Measurements from ENCODE around the gene TTC38.

Gene TTC38

GRCh38 chr22:46330426-46330825 is 62.6 kb downstream of the TTC38 start:
- Histone ChIP-seq H3K9me2 (replicated peaks; ENCODE audit: control insufficient read depth, low read length) (no peaks in the 10 kb centered on the region), H4K20me1 (ENCODE audit: control insufficient read depth, insufficient read depth, low read depth, low read length) (no peaks in the 10 kb centered on the region), H3K27me3 (ENCODE audit: control insufficient read depth, low read length) (no peaks in the 10 kb centered on the region), H3K27ac (ENCODE audit: low read depth, low read length) (no peak overlapping the region), H3K36me3 (ENCODE audit: control insufficient read depth, low read length) (peaks cover 77% of the 10 kb centered on the region), H3K4me1 (ENCODE audit: control insufficient read depth, low read length) (peaks cover 4% of the 10 kb centered on the region; the same call in 1 of the 2 replicates), H3K4me2 (ENCODE audit: low read length) (no peak overlapping the region), H3K9me3 (ENCODE audit: control insufficient read depth, insufficient read depth, low read length) (no peaks in the 10 kb centered on the region), H3F3A (ENCODE audit: control insufficient read depth, insufficient read depth) (peaks cover 21% of the 10 kb centered on the region), H3K79me2 (ENCODE audit: control insufficient read depth, low read length) (no peaks in the 10 kb centered on the region), H3K4me3 (ENCODE audit: low read length) (no peak overlapping the region)
- TF ChIP-seq, protein P1, sequence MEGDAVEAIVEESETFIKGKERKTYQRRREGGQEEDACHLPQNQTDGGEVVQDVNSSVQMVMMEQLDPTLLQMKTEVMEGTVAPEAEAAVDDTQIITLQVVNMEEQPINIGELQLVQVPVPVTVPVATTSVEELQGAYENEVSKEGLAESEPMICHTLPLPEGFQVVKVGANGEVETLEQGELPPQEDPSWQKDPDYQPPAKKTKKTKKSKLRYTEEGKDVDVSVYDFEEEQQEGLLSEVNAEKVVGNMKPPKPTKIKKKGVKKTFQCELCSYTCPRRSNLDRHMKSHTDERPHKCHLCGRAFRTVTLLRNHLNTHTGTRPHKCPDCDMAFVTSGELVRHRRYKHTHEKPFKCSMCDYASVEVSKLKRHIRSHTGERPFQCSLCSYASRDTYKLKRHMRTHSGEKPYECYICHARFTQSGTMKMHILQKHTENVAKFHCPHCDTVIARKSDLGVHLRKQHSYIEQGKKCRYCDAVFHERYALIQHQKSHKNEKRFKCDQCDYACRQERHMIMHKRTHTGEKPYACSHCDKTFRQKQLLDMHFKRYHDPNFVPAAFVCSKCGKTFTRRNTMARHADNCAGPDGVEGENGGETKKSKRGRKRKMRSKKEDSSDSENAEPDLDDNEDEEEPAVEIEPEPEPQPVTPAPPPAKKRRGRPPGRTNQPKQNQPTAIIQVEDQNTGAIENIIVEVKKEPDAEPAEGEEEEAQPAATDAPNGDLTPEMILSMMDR (IDR thresholded peaks at IDR 0.05; ENCODE audit: low read depth, low read length, poor library complexity, severe bottlenecking) = no peak
- TF ChIP-seq EZH2phosphoT487 (IDR thresholded peaks at IDR 0.05; ENCODE audit: borderline replicate concordance, low read length) = no peak

DNA sequence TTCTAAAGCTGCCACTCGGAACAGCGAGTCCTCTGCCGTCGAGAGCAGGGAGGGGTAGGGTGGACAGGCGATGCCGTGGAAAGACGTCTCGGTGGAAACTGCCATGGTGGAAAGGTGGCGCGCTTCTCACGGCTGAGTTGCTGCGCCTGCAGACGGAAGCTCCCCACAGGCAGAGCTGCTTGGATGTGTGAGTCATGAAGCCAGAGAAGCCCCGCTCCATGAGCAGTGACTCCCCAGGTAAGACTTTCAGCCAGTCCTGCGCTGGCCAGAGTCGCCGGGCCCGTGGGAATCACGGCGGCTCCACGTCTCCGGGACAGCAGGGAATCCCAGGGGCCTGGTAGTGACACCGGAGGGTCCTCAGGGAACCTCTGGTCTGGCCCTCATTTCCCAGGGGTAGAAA is 63.7 kb downstream of the TTC38 start:
- TF ChIP-seq, protein P1 (IDR thresholded peaks at IDR 0.05; ENCODE audit: low read depth, low read length, poor library complexity, severe bottlenecking) = no peak
- no peak for TF ChIP-seq EZH2phosphoT487 (IDR thresholded peaks at IDR 0.05; ENCODE audit: borderline replicate concordance, low read length)
- H3K4me3 ChIP-seq (ENCODE audit: low read length) = no peak overlapping the region
- no peaks in the 10 kb centered on the region for H3K27me3 ChIP-seq (ENCODE audit: control insufficient read depth, low read length)
- no peaks in the 10 kb centered on the region for H3K9me3 ChIP-seq (ENCODE audit: control insufficient read depth, insufficient read depth, low read length)
- H3K4me1 ChIP-seq (ENCODE audit: control insufficient read depth, low read length) = peaks cover 5% of the 10 kb centered on the region; the same call in 1 of the 2 replicates
- no peak overlapping the region for H3K27ac ChIP-seq (ENCODE audit: low read depth, low read length)
- H3F3A ChIP-seq (ENCODE audit: control insufficient read depth, insufficient read depth) = peaks cover 21% of the 10 kb centered on the region
- H3K36me3 ChIP-seq (ENCODE audit: control insufficient read depth, low read length) = peaks cover 71% of the 10 kb centered on the region
- H3K79me2 ChIP-seq (ENCODE audit: control insufficient read depth, low read length) = peaks cover 10% of the 10 kb centered on the region
- no peaks in the 10 kb centered on the region for H3K9me2 ChIP-seq (replicated peaks; ENCODE audit: control insufficient read depth, low read length)
- H3K4me2 ChIP-seq (ENCODE audit: low read length) = no peak overlapping the region
- no peaks in the 10 kb centered on the region for H4K20me1 ChIP-seq (ENCODE audit: control insufficient read depth, insufficient read depth, low read depth, low read length)

DNA sequence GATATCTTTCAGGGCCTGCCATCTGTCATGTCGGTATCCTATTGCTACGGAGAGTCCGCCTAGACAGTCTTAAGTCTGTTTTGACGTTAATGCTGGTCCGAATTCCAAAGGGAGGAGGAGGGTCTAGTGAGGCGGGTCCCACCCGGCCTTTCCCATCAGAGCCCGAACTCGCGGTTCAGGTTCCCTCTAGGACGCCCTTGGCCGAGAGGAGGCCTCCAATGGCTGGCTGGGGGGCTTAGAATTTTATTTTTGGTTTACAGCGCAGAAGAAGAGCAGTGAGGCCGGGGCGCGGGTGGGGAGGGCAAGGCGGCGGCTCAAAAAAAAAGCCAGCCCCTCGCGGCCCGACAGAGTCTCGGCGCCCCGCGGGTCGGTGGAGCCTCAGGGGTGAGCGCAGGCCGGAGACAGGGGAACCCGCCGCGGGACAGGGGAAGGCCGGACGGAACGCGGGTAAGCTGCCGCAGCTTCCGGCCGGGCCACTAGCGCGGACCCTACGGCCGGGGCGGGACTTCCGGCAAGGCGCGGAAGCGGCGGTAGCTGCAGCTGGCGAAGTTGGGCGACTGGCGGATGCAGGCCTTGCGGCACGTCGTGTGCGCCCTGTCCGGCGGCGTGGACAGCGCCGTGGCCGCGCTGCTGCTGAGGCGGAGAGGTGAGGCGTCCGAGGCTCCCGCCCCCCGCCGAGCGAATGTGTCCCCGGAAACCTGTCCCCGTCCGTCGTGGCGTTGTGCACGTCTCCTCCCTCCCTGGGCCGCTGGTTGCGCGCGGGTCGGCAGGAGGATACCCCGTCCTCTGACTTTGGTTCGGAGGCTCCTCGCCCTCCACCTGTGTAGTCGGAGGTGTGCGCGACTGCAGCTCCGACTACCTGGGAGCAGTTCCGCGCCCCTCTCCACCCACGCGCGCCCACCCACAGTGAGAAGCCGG is 67.7 kb downstream of the TTC38 start, which contains the start of gene TRMU:
Gene TRMU (plus strand): TSS at position 514 of the 918 bp plus-strand sequence. CDS start 51 bp downstream, at position 565.
- Histone ChIP-seq H3K9me3 (ENCODE audit: control insufficient read depth, insufficient read depth, low read length) (no peaks in the 10 kb centered on the region), H3K4me3 (ENCODE audit: low read length) (peak within 1 kb of the TSS; percentile 84), H3K4me1 (ENCODE audit: control insufficient read depth, low read length) (peaks cover 14% of the 10 kb centered on the region), H3K9me2 (replicated peaks; ENCODE audit: control insufficient read depth, low read length) (no peaks in the 10 kb centered on the region), H3K36me3 (ENCODE audit: control insufficient read depth, low read length) (peaks cover 68% of the 10 kb centered on the region), H3K27ac (ENCODE audit: low read depth, low read length) (peak within 1 kb of the TSS; percentile 56), H3F3A (ENCODE audit: control insufficient read depth, insufficient read depth) (peaks cover 21% of the 10 kb centered on the region), H3K79me2 (ENCODE audit: control insufficient read depth, low read length) (peaks cover 45% of the 10 kb centered on the region), H4K20me1 (ENCODE audit: control insufficient read depth, insufficient read depth, low read depth, low read length) (peaks cover 5% of the 10 kb centered on the region; the same call in 1 of the 2 replicates), H3K4me2 (ENCODE audit: low read length) (peak within 1 kb of the TSS; percentile 84), H3K27me3 (ENCODE audit: control insufficient read depth, low read length) (no peaks in the 10 kb centered on the region)
- TF ChIP-seq, protein P1 (IDR thresholded peaks at IDR 0.05; ENCODE audit: low read depth, low read length, poor library complexity, severe bottlenecking) = no peak
- TF ChIP-seq EZH2phosphoT487 (IDR thresholded peaks at IDR 0.05; ENCODE audit: borderline replicate concordance, low read length) = no peak
